ENCODE measurements around the gene FRMPD1.

GRCh38 chr9:37653385-37653784, 2.6 kb downstream of the FRMPD1 start:
- TF ChIP-seq POLR2A (IDR thresholded peaks at IDR 0.05) = no peak
- TF ChIP-seq CTCF (IDR thresholded peaks at IDR 0.05) = no peak
- TF ChIP-seq POLR2AphosphoS5 (IDR thresholded peaks at IDR 0.05) = no peak
